GM20431 (cell line): ENCODE measurements around the gene MOB3C.

Source experiments
- in situ Hi-C: fragments of 300-500 bp; cut with MseI, MboI; formaldehyde crosslinking; loops from one replicate; pipeline ENCODE4 v1.15.0; 2020; ENCODE audit warnings: low sequenced_read_pairs; ENCODE audit not compliant: unreplicated experiment

Gene MOB3C

DNA sequence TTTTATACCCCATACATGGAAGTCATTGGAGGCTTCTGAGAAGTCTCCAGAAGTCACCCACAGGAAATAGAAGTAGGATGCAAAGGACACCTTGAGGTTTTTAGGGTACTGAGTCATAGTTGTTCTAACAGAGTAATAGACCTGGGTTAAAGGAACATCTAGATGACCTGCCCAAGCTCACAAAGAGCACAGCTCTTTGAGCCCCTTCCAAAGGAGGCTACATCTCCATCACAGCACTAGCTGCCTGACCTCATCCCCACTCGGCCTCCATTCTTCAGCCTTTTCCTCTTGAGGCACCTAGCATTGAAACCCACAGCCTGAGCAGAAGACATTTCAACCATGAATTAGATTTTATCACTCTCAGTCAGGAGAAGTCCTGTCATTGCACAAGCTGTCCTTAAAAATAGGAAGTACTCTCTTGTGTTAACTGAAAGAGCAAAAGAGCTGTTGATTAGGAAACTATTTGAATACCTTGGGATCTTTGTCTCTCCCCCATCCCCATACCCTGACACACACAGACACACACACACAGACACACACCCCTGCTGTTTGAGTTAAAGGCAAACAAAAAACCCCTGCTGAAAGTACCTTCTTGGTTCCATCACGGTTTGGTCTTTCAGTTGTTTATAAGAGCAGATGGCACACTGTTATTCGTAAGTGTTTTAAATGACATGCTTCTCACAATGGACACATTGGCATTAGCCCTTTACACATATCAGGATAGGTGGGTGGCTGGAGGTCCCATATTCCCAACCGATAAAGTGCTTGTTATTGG lies 34.7 kb downstream of the MOB3C start:
- in situ Hi-C loops, result no loop called here

DNA sequence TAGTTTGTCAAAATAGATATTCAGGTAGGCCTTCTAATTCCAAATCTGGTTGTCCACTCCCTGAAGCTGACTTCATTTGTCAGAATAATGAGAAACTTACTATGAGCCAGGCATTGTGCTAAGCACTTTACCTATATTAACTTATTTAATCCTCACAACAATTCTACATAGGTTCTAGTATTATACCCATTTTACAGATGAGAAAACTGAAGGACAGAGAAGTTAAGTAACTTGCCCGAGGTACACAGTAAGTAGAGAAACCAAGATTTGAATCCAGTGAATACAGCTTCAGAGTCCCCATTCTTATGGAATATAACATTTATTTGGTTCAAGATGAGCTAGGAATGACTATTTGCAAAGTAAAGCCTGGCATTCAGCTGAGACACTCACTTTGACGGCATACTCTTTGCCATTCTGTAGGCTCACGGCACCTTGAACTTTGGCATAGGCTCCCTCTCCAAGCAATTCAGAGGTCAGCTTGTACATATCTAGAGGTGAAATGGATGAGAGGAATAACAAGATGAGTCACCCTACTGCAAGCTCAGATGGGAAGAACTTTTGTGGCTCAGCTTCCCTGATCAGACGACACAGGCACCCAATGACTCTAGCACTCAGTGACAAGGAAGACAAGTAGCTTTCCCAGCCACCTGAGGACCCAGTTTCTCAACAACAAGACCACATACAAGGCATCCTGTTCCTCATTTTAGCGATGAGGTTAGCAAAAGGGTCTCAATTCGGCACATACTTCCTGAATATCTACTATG lies 36.3 kb downstream of the MOB3C start:
- in situ Hi-C loops, result no loop called here

GRCh38 chr1:46577671-46578070 lies 38.9 kb downstream of the MOB3C start:
- in situ Hi-C loops, result no loop called here

DNA sequence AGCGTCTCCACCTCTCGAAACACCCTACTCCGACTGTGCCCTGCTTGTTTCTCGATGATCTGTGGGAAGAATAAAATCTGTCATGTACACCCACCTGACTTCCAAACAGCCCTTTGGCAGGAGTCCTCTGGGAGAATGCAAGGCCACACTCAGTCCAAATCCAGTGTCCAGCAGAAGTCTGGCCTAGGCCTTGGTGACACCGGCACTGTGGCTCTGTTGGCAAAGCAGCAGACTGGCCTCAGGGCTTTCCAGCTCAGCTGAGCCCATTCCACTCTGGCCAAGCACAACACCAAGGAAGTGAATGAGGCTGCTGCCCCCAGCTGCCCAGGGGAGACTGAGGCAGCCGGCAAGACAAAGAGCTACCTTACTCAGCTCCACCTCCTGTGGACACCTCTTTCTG lies 40.0 kb downstream of the MOB3C start:
- in situ Hi-C loops, result no loop called here

GRCh38 chr1:46575778-46576177 lies 40.8 kb downstream of the MOB3C start:
- in situ Hi-C loops, result no loop called here

GRCh38 chr1:46575300-46575699 lies 41.3 kb downstream of the MOB3C start:
- in situ Hi-C loops, result no loop called here

DNA sequence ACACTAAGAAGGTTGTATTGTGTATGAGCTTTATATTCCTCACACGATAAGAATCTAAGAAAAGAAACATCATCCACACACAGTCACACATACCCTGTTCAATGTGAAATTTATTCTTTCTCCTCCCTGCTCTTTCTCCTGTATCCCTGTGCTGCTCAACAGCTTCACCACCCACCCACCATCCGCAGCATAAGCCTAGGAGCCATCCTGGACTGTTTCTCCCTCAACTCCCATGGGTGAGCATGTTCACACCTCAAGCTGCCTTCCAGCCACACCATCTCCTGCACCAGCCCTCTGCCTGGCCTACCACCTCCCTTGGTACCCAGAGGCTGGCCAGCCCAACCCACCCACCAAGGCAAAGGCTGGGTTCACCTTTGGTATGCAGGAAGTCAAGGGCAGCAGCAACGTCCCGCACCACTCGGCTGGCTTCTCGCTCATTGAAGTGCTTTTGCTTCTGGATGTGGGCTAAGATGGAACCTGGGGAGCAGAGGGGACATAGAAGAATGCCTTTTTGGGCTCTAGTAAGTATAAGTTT lies 44.9 kb downstream of the MOB3C start:
- in situ Hi-C loops, result no loop called here

- in situ Hi-C loops, result no loop called here
Measured at GRCh38 chr1:46569884-46570725, 46.5 kb downstream of the MOB3C start.

DNA sequence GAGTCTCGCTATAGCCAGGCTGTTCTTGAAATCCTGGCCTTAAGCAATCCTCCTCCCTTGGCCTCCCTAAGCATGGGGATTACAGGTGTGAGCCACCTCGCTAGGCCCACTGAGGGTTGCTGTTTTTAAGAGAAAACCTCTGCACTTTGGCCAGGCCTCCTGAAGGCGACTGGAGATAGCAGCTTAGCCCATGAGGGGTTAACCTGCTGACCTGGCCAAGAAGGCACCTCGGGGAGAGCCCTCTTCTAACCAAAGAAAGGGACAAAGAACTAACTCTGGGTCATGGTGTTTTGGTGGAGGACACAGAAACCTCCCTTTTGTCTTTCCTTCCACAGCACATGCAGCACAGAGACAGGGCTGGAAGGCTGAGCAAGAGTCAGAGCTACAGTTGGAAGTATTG lies 47.5 kb downstream of the MOB3C start:
- in situ Hi-C loops, result no loop called here

DNA sequence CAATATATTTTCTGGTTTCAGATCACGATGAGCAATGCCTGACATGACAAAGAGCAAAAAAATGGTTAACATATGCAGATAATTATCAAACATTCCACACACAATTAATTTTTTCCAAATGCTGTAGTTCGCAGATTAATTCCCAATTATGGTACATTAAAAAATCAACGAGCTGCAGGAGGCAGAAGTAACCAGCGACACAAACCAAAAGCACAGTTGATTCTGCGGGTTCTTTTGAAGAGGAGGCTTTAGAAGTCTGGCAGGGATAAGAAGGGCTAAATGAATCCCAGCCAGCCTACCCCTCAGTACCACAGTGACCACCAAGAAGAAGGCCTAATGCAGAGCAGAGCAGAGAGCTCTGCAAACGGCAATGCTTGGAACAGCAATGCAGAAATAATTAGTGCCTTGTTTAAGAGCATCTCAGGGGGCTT lies 48.1 kb downstream of the MOB3C start:
- in situ Hi-C loops, result no loop called here

DNA sequence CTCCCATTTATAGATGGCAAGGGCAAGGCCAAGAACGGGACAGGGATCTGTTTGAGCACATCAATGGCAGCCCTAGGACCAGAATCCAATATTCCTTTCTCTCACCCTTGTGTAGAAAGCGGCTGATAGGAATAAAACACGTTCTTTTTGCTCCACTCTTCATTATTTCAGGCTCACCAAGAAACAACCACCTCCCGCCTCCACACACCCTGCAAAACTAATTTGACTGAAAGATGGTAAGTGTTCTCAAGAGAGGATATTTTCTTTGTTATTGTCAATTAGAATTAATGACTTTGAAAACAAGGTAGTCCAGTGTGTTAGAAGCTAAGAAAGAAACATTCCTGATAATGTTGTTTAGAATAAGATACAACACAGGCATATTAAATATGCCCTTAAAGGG lies 53.3 kb downstream of the MOB3C start:
- in situ Hi-C loops, result no loop called here

DNA sequence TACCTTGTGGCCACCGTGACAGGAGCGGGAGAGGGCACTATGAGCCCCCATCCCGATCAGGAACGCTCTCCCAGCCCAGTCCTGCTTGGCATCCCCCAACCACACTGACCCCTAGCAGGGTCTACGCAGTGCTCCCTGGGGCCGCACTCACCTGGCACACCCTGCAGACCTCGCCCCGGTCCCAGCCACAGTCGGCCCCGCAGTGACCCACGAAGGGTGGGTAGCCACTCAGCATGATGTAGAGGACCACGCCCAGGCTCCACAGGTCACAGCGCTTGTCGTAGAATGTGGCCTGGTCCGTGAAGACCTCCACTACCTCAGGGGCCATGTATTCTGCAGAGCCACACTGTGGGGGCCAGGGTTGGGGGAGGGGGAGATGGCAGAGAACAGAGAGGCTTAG lies 54.1 kb downstream of the MOB3C start:
- in situ Hi-C loops, result no loop called here

DNA sequence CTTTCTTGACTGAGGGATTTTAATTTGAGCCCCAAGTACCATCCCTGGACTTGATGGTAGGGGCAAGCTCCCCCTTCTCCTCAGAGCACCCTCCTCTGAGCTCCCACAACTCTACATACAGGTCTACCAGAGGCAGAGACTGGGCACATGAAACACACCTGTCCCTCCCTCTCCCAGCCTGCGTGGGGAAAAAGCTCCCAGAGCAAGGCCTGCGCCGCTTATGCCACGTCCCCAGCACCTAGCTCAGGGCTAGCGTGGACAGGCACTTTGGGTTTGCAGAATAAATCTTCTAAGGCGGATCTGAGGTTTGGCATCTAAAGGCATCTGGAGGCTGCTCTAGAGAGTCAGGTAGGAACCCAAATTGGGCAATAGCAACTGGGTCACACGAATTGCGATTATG lies 57.6 kb downstream of the MOB3C start:
- in situ Hi-C loops, result no loop called here

GRCh38 chr1:46558141-46558963 lies 58.3 kb downstream of the MOB3C start:
- in situ Hi-C loops, result no loop called here
